Osteocyte (in vitro differentiated cells): ENCODE data around the gene ETAA1. TPM values are rescaled to one million over a fixed set of nuclear protein-coding genes. Genes with fewer than 3 reads are reported as not detected.
A peak's percentile ranks its signal among the peaks of the same experiment; 100 is the strongest.

Source experiments
- DNase-seq: peaks from one replicate; pipeline ENCODE4 v3.0.0; 2021; ENCODE audit warnings: mixed read lengths; ENCODE audit not compliant: unreplicated experiment; ENCODE audit errors: extremely low spot score
- H3K27ac Mint-ChIP-seq: one replicate; pipeline ENCODE4 v1.8.0; 2021; ENCODE audit warnings: mild to moderate bottlenecking, mixed read lengths; ENCODE audit not compliant: unreplicated experiment
- H3K27me3 Mint-ChIP-seq: one replicate; pipeline ENCODE4 v1.8.0; 2021; ENCODE audit warnings: mixed read lengths; ENCODE audit not compliant: unreplicated experiment
- H3K36me3 Mint-ChIP-seq: one replicate; pipeline ENCODE4 v1.8.0; 2021; ENCODE audit warnings: mixed read lengths; ENCODE audit not compliant: unreplicated experiment
- H3K4me1 Mint-ChIP-seq: one replicate; pipeline ENCODE4 v1.8.0; 2021; ENCODE audit warnings: mixed read lengths; ENCODE audit not compliant: unreplicated experiment
- H3K4me3 Mint-ChIP-seq: one replicate; pipeline ENCODE4 v1.8.0; 2021; ENCODE audit warnings: mild to moderate bottlenecking, moderate library complexity, mixed read lengths; ENCODE audit not compliant: unreplicated experiment
- H3K9me3 Mint-ChIP-seq: one replicate; pipeline ENCODE4 v1.8.0; 2021; ENCODE audit warnings: mixed read lengths; ENCODE audit not compliant: unreplicated experiment
- CTCF ChIP-seq: fragments of 200-600 bp; sonication (generic); IDR thresholded peaks from 2 replicates; pipeline ENCODE4 v1.5.0; 2021; ENCODE audit warnings: antibody characterized with exemption, mild to moderate bottlenecking, moderate library complexity
- long read RNA-seq: library from polyadenylated mRNA; unstranded; transcript quantifications from one replicate; pipeline ENCODE4 v2.0.0, GENCODE V29; 2021
- total RNA-seq: library from RNA; stranded (reverse); gene quantifications from 2 replicates; pipeline ENCODE4 v1.2.1, GENCODE V29; 2021

The ETAA1 gene
- 16.2 and 17.0 TPM in 2 replicates for total RNA-seq
- long read RNA-seq, transcript ETAA1-201 (6 exons, 3,418 nt), result major isoform, 7 of 32 reads
- long read RNA-seq, partial matches to known transcripts, result 24 of 32 reads
- long read RNA-seq, other reads (novel, unspliced or antisense), result 1 of 32 reads

GRCh38 chr2:67397143-67397986 is at the start of gene ETAA1:
Gene ETAA1 (plus strand): TSS chr2:67397333. CDS start chr2:67397449, 116 bp downstream.
- no peaks in the 10 kb centered on the region for H3K27me3 Mint-ChIP-seq
- TF ChIP-seq CTCF, result no peak
- peak within 1 kb of the TSS; percentile 97 for H3K4me3 Mint-ChIP-seq
- no peaks in the 10 kb centered on the region for H3K9me3 Mint-ChIP-seq
- H3K36me3 Mint-ChIP-seq, result no peaks in the 10 kb centered on the region
- DNase-seq, result peak; percentile 96
- H3K4me1 Mint-ChIP-seq, result peaks cover 77% of the 10 kb centered on the region
- H3K27ac Mint-ChIP-seq, result peak within 1 kb of the TSS; percentile 99

GRCh38 chr2:67366832-67367412 is 30.2 kb upstream of the ETAA1 start:
- no peaks in the 10 kb centered on the region for H3K36me3 Mint-ChIP-seq
- peaks cover 4% of the 10 kb centered on the region for H3K27me3 Mint-ChIP-seq
- no peak overlapping the region for H3K27ac Mint-ChIP-seq
- H3K4me3 Mint-ChIP-seq, result no peak overlapping the region
- TF ChIP-seq CTCF, result no peak
- peaks cover 9% of the 10 kb centered on the region for H3K4me1 Mint-ChIP-seq
- DNase-seq, result no peak
- no peaks in the 10 kb centered on the region for H3K9me3 Mint-ChIP-seq

GRCh38 chr2:67374481-67374880 is 22.7 kb upstream of the ETAA1 start:
- no peak overlapping the region for H3K4me3 Mint-ChIP-seq
- no peaks in the 10 kb centered on the region for H3K9me3 Mint-ChIP-seq
- no peak for TF ChIP-seq CTCF
- DNase-seq, result no peak
- H3K4me1 Mint-ChIP-seq, result peaks cover 3% of the 10 kb centered on the region
- H3K36me3 Mint-ChIP-seq, result no peaks in the 10 kb centered on the region
- no peak overlapping the region for H3K27ac Mint-ChIP-seq
- H3K27me3 Mint-ChIP-seq, result no peaks in the 10 kb centered on the region

DNA sequence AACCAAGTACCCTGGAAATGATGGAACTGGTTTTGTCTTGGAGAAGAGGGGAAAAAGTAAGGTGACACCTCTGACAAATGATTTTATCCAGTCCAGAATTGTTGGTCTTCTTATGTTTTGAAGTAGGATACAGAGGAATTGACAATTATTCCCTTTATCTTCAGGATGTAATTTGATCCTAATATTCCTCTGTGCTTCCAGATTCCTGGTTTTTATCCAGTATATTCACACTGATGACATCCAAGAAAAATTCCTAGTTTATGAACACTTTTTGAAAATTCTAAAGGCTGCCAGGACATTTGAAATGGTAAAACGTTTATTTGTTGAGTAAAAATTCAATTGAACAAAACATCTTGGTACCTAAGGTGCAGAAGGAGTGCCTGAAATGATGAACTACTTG is 22.2 kb upstream of the ETAA1 start:
- H3K36me3 Mint-ChIP-seq, result no peaks in the 10 kb centered on the region
- H3K27ac Mint-ChIP-seq, result no peak overlapping the region
- peaks cover 2% of the 10 kb centered on the region for H3K4me1 Mint-ChIP-seq
- no peaks in the 10 kb centered on the region for H3K9me3 Mint-ChIP-seq
- no peak for DNase-seq
- no peak for TF ChIP-seq CTCF
- H3K27me3 Mint-ChIP-seq, result no peaks in the 10 kb centered on the region
- H3K4me3 Mint-ChIP-seq, result no peak overlapping the region

DNA sequence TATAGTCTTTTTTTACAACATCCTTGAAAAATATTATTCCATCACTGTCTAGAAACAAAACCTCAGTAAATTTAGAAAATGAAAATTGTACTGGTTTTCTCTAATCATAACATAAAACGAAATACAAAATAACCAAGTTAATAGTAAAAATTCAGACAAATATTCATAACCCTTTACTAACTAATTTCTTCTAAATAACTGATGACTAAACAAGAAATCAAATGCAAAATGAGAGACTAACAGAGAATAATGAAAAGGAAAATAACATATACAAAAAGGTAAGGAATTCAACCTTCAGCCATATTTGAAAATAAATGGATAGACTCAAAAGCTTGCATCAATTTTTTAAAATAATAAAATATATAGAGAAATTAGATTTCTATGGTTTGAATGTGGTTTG is 18.6 kb upstream of the ETAA1 start:
- no peak for TF ChIP-seq CTCF
- no peak for DNase-seq
- no peaks in the 10 kb centered on the region for H3K36me3 Mint-ChIP-seq

More for the DNA sequence above, 18.6 kb upstream of the ETAA1 start:
- H3K9me3 Mint-ChIP-seq, result no peaks in the 10 kb centered on the region
- no peaks in the 10 kb centered on the region for H3K27me3 Mint-ChIP-seq
- H3K4me1 Mint-ChIP-seq, result peaks cover 2% of the 10 kb centered on the region
- H3K27ac Mint-ChIP-seq, result no peak overlapping the region
- H3K4me3 Mint-ChIP-seq, result no peak overlapping the region
